Mesenchymal stem cell (in vitro differentiated cells and primary cell): Measurements from ENCODE around the gene IL17C.

ENCODE experiments used
- DNase-seq: peaks from one replicate; pipeline ENCODE4 v3.0.0-alpha.2; 2013
- H2AFZ ChIP-seq: one replicate; pipeline ENCODE4 v1.6.1; 2013; ENCODE audit warnings: low read depth, mild to moderate bottlenecking, control low read depth, inconsistent platforms, low read length, moderate library complexity
- H2AK5ac ChIP-seq: 2 replicates; pipeline ENCODE4 v1.6.1; 2013; ENCODE audit warnings: low read length, moderate library complexity, mild to moderate bottlenecking, inconsistent platforms; ENCODE audit not compliant: severe bottlenecking
- H2BK120ac ChIP-seq: one replicate; pipeline ENCODE4 v1.6.1; 2013; ENCODE audit warnings: low read depth, mild to moderate bottlenecking, inconsistent platforms, low read length, moderate library complexity
- H2BK12ac ChIP-seq, 2 experiments: one replicate each; pipeline ENCODE4 v1.6.1; 2013; ENCODE audit warnings: inconsistent platforms in 2 of 2, low read length in 2 of 2, mild to moderate bottlenecking in 2 of 2, moderate library complexity in 2 of 2, control low read depth in 1 of 2
- H2BK15ac ChIP-seq: one replicate; pipeline ENCODE4 v1.6.1; 2013; ENCODE audit warnings: mild to moderate bottlenecking, low read depth, inconsistent platforms; ENCODE audit not compliant: poor library complexity, severe bottlenecking
- H2BK5ac ChIP-seq: 2 replicates; pipeline ENCODE4 v1.6.1; 2013; ENCODE audit warnings: low read depth, mild to moderate bottlenecking, low read length, control low read depth, inconsistent platforms; ENCODE audit not compliant: poor library complexity, severe bottlenecking
- H3K14ac ChIP-seq, 2 experiments: one replicate each; pipeline ENCODE4 v1.6.1; 2013; ENCODE audit warnings: inconsistent platforms in 2 of 2, low read length in 2 of 2, control low read depth in 1 of 2, mild to moderate bottlenecking in 1 of 2, moderate library complexity in 1 of 2
- H3K18ac ChIP-seq, 2 experiments: one replicate each; pipeline ENCODE4 v1.6.1; 2013; ENCODE audit warnings: inconsistent platforms in 2 of 2, low read length in 2 of 2, control low read depth in 1 of 2, low read depth in 1 of 2, mild to moderate bottlenecking in 1 of 2
- H3K23ac ChIP-seq, 2 experiments: one replicate each; pipeline ENCODE4 v1.6.1; 2013; ENCODE audit warnings: inconsistent platforms in 2 of 2, low read length in 2 of 2, mild to moderate bottlenecking in 2 of 2, moderate library complexity in 2 of 2, control low read depth in 1 of 2
- H3K27ac ChIP-seq: 2 replicates; pipeline ENCODE4 v1.5.1; 2013; ENCODE audit warnings: mild to moderate bottlenecking, moderate library complexity, low read length, control low read depth, inconsistent platforms; ENCODE audit not compliant: poor library complexity, severe bottlenecking
- H3K27me3 ChIP-seq, 2 experiments: 2 replicates each; pipeline versions ENCODE4 v1.6.1 to v1.7.0; 2013; ENCODE audit warnings: low read length in 2 of 2, mild to moderate bottlenecking in 2 of 2, moderate library complexity in 2 of 2, control low read depth in 1 of 2, inconsistent platforms in 1 of 2; ENCODE audit not compliant: control insufficient read depth in 1 of 2, insufficient read depth in 1 of 2
- H3K36me3 ChIP-seq, 2 experiments: 2 replicates each; pipeline versions ENCODE4 v1.6.1 to v1.7.0; 2013; ENCODE audit warnings: low read length in 2 of 2, control low read depth in 1 of 2, inconsistent platforms in 1 of 2, low read depth in 1 of 2, mild to moderate bottlenecking in 1 of 2; ENCODE audit not compliant: insufficient read depth in 2 of 2, control insufficient read depth in 1 of 2
- H3K4ac ChIP-seq, 2 experiments: one replicate each; pipeline ENCODE4 v1.6.1; 2013; ENCODE audit warnings: inconsistent platforms in 2 of 2, low read length in 2 of 2, mild to moderate bottlenecking in 2 of 2, moderate library complexity in 2 of 2, control low read depth in 1 of 2, low read depth in 1 of 2
- H3K4me1 ChIP-seq: 2 replicates; pipeline ENCODE4 v1.6.1; 2013; ENCODE audit warnings: low read depth, low read length, control low read depth; ENCODE audit not compliant: control insufficient read depth, insufficient read depth
- H3K4me2 ChIP-seq: 2 replicates; pipeline ENCODE4 v1.6.1; 2013; ENCODE audit warnings: low read length, mild to moderate bottlenecking, inconsistent platforms; ENCODE audit not compliant: poor library complexity, severe bottlenecking
- H3K4me3 ChIP-seq, 2 experiments: 2 replicates each; pipeline versions ENCODE4 v1.5.1 to v1.7.0; 2013; ENCODE audit warnings: low read length in 2 of 2, mild to moderate bottlenecking in 2 of 2, control low read depth in 1 of 2, low read depth in 1 of 2; ENCODE audit not compliant: insufficient read depth in 1 of 2
- H3K79me1 ChIP-seq: replicated peaks from 2 replicates; pipeline ENCODE4 v1.6.1; 2013; ENCODE audit warnings: mild to moderate bottlenecking, control low read depth, low read length, inconsistent platforms; ENCODE audit not compliant: poor library complexity, severe bottlenecking
- H3K9ac ChIP-seq: 2 replicates; pipeline ENCODE4 v1.7.0; 2013; ENCODE audit warnings: mild to moderate bottlenecking, low read length, moderate library complexity
- H3K9me3 ChIP-seq: 2 replicates; pipeline ENCODE4 v1.7.0; 2013; ENCODE audit warnings: mild to moderate bottlenecking, low read length; ENCODE audit not compliant: control insufficient read depth
- H4K8ac ChIP-seq: one replicate; pipeline ENCODE4 v1.6.1; 2013; ENCODE audit warnings: inconsistent platforms, mild to moderate bottlenecking, low read length, moderate library complexity
- H4K91ac ChIP-seq: one replicate; pipeline ENCODE4 v1.6.1; 2013; ENCODE audit warnings: mild to moderate bottlenecking, low read length, inconsistent platforms
- WGBS: methylation state at CpG from one replicate; pipeline ENCODE4 v1.1.7; 2013; ENCODE audit warnings: mixed read lengths; 5-methylcytosine and 5-hydroxymethylcytosine counted together

Gene IL17C

DNA sequence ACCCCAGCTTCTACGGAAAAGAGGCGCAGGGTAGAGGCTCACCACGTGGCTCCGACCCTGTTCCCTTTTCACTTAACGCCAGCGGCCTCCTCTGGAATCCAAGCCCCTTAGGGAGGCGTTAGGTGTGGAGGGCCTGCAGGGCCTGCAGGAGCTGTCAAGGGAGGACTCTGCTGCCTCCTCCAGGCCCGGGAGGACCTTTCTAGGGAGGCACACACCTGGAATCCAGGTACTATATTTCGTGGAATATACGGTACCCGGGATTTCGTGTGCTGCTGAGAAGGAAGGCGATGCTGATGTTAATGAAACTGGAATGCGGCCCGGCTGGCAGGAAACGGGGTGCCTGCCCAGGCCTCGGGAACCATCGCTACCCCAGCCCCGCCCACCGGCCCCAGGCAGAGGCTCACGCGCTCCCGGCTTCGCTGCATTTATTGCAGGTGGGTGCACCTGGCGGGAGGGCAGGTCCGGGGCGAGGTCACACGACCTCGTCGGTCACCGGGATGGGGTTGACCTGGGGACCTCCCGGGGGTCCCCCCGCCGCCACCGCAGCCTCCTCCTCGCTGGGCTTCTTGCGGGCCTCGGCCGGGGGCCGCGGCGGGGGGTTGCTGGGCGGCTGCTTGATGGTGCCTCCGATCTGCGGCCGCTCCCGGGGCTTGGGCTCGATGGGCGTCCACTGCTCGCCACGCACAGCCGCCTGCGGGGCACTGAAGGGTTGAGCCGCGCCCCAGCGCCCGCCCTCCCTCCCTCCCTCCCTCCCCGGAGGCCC lies 4.7 kb downstream of the IL17C start:
- H3K4me3 ChIP-seq, result no peak overlapping the region
- H3K79me1 ChIP-seq, result peaks cover 20% of the 10 kb centered on the region
- H3K36me3 ChIP-seq, result peaks cover 0 to 54% of the 10 kb centered on the region in 2 experiments
- no peak overlapping the region for H3K27ac ChIP-seq
- no peak overlapping the region for H4K8ac ChIP-seq
- H3K4me2 ChIP-seq, result no peak overlapping the region
- H3K9me3 ChIP-seq, result no peaks in the 10 kb centered on the region
- H3K4me1 ChIP-seq, result peaks cover 12% of the 10 kb centered on the region
- no peak for DNase-seq
- H3K23ac ChIP-seq, result no peak overlapping the region
- H2AK5ac ChIP-seq, result no peak overlapping the region
- no peak overlapping the region for H4K91ac ChIP-seq
- H2AFZ ChIP-seq, result no peak overlapping the region
- H3K4ac ChIP-seq, result no peak overlapping the region
- H3K14ac ChIP-seq, result no peak overlapping the region
- no peak overlapping the region for H2BK12ac ChIP-seq
- H2BK15ac ChIP-seq, result no peak overlapping the region
- H3K27me3 ChIP-seq, result peaks cover 26 to 33% of the 10 kb centered on the region in 2 experiments
- no peak overlapping the region for H3K18ac ChIP-seq
- 91% methylated on average over 49 of the region's 58 CpGs for WGBS
- H2BK5ac ChIP-seq, result no peak overlapping the region
- H3K9ac ChIP-seq, result no peak overlapping the region
- H2BK120ac ChIP-seq, result no peak overlapping the region

DNA sequence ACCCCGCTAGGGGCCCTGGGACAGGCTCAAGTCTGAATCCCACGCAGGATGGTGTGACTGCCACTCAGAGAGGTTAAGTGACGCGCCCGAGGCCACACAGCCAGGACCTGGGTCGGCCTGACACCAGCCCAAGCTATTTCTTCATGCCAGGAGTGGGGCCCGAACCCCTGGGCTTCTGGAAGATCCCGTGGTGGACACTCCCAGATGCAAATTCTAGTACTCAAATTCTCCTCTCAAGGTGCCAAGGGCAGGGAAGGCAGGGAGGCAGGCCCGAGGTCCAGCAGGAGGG lies 5.2 kb downstream of the IL17C start:
- 85% methylated on average over 9 of the region's 9 CpGs for WGBS
- Histone ChIP-seq H4K91ac (no peak overlapping the region), H2AK5ac (no peak overlapping the region), H3K4ac (no peak overlapping the region), H3K23ac (no peak overlapping the region), H3K36me3 (peaks cover 0 to 56% of the 10 kb centered on the region in 2 experiments), H2BK120ac (no peak overlapping the region), H3K9me3 (no peaks in the 10 kb centered on the region), H2BK15ac (no peak overlapping the region), H3K27me3 (peaks cover 22 to 28% of the 10 kb centered on the region in 2 experiments), H2BK12ac (no peak overlapping the region), H3K4me1 (peaks cover 14% of the 10 kb centered on the region), H3K18ac (no peak overlapping the region), H3K4me3 (no peak overlapping the region), H3K27ac (no peak overlapping the region), H3K9ac (no peak overlapping the region), H3K79me1 (peaks cover 23% of the 10 kb centered on the region), H3K14ac (no peak overlapping the region), H2AFZ (no peak overlapping the region), H2BK5ac (no peak overlapping the region), H3K4me2 (no peak overlapping the region), H4K8ac (no peak overlapping the region)
- DNase-seq, result no peak

DNA sequence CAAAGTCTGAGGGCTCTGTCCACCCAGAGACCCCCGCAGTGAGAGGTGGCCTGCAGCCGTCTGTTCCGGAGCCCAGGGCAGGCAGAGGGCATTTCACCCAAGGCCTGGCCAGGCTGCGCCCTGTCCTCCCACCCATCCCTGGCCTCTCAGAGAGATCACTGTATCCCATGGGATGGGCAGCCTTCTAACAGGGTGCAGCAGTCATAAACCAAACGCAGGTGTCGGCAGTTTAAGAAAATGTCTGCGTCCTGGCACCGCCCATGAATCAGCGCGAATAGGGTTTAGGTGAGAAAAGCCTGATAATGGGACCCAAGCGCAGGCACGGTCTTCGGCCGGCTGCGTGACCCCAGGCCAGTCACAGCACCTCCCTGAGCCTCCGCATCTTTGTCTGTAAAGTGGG lies 7.1 kb downstream of the IL17C start:
- H3K4me1 ChIP-seq, result peaks cover 26% of the 10 kb centered on the region
- H2BK120ac ChIP-seq, result no peak overlapping the region
- H3K18ac ChIP-seq, result no peak overlapping the region
- no peak overlapping the region for H3K9ac ChIP-seq
- H2BK15ac ChIP-seq, result no peak overlapping the region
- H3K9me3 ChIP-seq, result no peaks in the 10 kb centered on the region
- H4K91ac ChIP-seq, result no peak overlapping the region
- H3K4me3 ChIP-seq, result no peak overlapping the region
- H2AFZ ChIP-seq, result no peak overlapping the region
- WGBS, result 96% methylated on average over 15 of the region's 16 CpGs
- no peak overlapping the region for H2AK5ac ChIP-seq
- H3K4ac ChIP-seq, result no peak overlapping the region
- no peak overlapping the region for H3K23ac ChIP-seq
- H2BK5ac ChIP-seq, result no peak overlapping the region
- DNase-seq, result no peak
- no peak overlapping the region for H4K8ac ChIP-seq
- H2BK12ac ChIP-seq, result no peak overlapping the region
- H3K14ac ChIP-seq, result no peak overlapping the region
- H3K4me2 ChIP-seq, result no peak overlapping the region
- H3K27ac ChIP-seq, result no peak overlapping the region
- H3K79me1 ChIP-seq, result peaks cover 23% of the 10 kb centered on the region
- H3K36me3 ChIP-seq, result peaks cover 0 to 56% of the 10 kb centered on the region in 2 experiments
- peaks cover 4 to 9% of the 10 kb centered on the region in 2 experiments for H3K27me3 ChIP-seq

DNA sequence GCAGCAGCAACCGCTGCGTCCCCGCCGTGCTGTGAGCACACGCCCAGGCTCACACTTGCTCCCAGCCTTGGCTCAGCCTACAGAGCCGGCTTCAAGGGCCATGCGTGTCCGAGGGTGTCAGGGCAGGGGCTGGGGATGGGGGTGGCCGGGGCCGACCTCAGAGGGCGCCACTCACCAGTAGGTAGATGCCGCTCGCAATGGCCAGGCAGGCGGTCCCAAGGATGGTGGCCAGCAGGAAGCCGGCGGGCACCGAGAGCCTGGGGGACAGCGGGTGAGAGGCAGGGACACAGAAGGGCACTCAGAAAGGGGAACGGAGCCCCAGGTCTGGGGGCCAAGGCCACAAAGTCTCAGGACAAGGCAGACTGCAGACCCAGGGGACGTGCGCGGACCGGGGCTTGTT lies 7.6 kb downstream of the IL17C start:
- peaks cover 23% of the 10 kb centered on the region for H3K79me1 ChIP-seq
- 95% methylated on average over 23 of the region's 23 CpGs for WGBS

More for the DNA sequence above, 7.6 kb downstream of the IL17C start:
- H2BK5ac ChIP-seq, result no peak overlapping the region
- H4K8ac ChIP-seq, result peak overlapping the region; percentile 28
- peaks cover 26% of the 10 kb centered on the region for H3K4me1 ChIP-seq
- H3K23ac ChIP-seq, result no peak overlapping the region
- H3K27me3 ChIP-seq, result peaks cover 0 to 4% of the 10 kb centered on the region in 2 experiments
- H2AK5ac ChIP-seq, result no peak overlapping the region
- no peak overlapping the region for H3K4me3 ChIP-seq
- H2AFZ ChIP-seq, result no peak overlapping the region
- no peak overlapping the region for H4K91ac ChIP-seq
- H3K9ac ChIP-seq, result no peak overlapping the region
- no peak overlapping the region for H3K14ac ChIP-seq
- H3K4me2 ChIP-seq, result no peak overlapping the region
- no peak for DNase-seq
- no peak overlapping the region for H2BK12ac ChIP-seq
- H3K27ac ChIP-seq, result no peak overlapping the region
- no peaks in the 10 kb centered on the region for H3K9me3 ChIP-seq
- no peak overlapping the region for H2BK120ac ChIP-seq
- H2BK15ac ChIP-seq, result no peak overlapping the region
- H3K4ac ChIP-seq, result no peak overlapping the region
- no peak overlapping the region for H3K18ac ChIP-seq
- H3K36me3 ChIP-seq, result peaks cover 0 to 56% of the 10 kb centered on the region in 2 experiments
